Activated T-cell treated with anti-CD3 and anti-CD28 coated beads, Interleukin-2, amount 50 U/mL, for 24 hours (primary cell): ENCODE results near the gene RPS24.
"Not testable (repeated sequence)": the region's sequence is repeated elsewhere in the genome, so short reads cannot be mapped to it uniquely, and the experiment has no call there.

Source experiments
- DNase-seq: peaks from one replicate; pipeline ENCODE4 v3.0.0-alpha.2; 2020
- H3K27ac Mint-ChIP-seq: 2 replicates; pipeline ENCODE4 v1.8.0; 2020; ENCODE audit warnings: mild to moderate bottlenecking, mixed read lengths
- H3K27me3 Mint-ChIP-seq: 2 replicates; pipeline ENCODE4 v1.8.0; 2020; ENCODE audit warnings: mixed read lengths
- H3K36me3 Mint-ChIP-seq: 2 replicates; pipeline ENCODE4 v1.8.0; 2020; ENCODE audit warnings: low read depth, mixed read lengths
- H3K4me1 Mint-ChIP-seq: 2 replicates; pipeline ENCODE4 v1.8.0; 2020; ENCODE audit warnings: low read depth, mixed read lengths
- H3K4me3 Mint-ChIP-seq: 2 replicates; pipeline ENCODE4 v1.8.0; 2020; ENCODE audit warnings: mild to moderate bottlenecking, moderate library complexity, mixed read lengths
- H3K9me3 Mint-ChIP-seq: 2 replicates; pipeline ENCODE4 v1.8.0; 2020; ENCODE audit warnings: mixed read lengths

The RPS24 gene

DNA sequence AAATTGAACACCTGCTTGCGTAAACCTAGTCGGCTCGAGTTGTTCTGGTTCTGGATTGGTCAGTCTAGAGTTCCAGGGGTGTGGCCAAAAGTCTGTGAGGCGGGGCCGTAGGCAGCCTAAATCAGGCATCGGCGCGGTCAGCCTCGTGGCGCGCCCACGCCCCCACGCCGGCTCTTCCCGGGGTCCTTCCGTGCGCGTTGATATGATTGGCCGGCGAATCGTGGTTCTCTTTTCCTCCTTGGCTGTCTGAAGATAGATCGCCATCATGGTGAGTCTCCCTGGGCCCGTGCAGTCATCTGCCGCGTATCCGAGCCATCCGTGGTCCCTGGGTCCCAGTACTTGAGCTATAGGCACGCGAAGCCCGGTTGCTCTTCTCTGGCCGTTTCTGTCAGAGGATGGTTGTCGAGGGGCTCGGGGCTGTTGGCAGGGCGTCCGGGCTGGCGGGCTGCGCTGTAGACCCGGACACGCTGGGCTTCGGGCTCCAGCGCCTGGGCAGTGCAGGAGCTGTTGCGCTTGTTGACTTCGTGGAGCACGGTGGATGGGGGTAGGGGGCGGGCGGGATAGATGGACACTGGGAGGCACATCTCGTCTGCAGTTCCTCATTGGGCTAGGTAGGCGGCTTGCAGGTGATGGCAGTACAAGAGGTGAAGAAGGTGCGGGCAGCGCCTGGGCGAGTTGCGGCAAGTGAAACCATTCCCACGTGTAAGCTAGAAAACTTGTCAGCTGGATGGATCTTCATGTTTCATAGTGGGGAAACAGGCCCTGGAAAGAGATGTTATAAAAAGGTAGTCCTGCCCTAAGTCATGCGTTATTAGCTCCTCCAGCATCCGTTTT is at the start of gene RPS24:
Gene RPS24, plus strand, starts transcription at position 227 of the 834 bp plus-strand sequence. Its CDS starts 39 bp downstream, at position 266.
- Mint-ChIP-seq H3K36me3 (peaks cover 60% of the 10 kb centered on the region), H3K4me3 (peak within 1 kb of the TSS; percentile 89), H3K27ac (peak within 1 kb of the TSS; percentile 98), H3K4me1 (peaks cover 48% of the 10 kb centered on the region), H3K9me3 (no peaks in the 10 kb centered on the region), H3K27me3 (no peaks in the 10 kb centered on the region)
- peak; percentile 95 for DNase-seq

DNA sequence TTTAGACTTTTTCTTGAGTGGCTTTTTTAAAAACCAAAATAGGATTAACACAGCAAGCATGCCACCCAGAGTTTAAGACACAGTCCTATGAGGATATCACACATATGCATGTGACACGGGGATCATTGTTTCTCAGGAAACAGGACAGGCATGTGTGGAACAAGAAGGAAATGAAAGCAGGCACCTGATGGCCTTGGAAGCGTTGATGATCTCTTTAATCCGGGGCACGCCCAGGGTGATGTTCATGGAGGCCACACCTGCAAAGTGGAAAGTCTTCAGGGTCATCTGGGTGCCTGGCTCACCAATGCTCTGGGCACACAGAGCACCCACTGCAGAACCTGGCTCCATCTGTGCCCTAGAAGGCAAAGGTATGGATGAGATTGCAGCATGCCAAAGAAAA is 48.7 kb upstream of the RPS24 start:
- no peak overlapping the region for H3K4me3 Mint-ChIP-seq
- H3K4me1 Mint-ChIP-seq: peaks cover 3% of the 10 kb centered on the region
- peaks cover 97% of the 10 kb centered on the region for H3K36me3 Mint-ChIP-seq
- DNase-seq: no peak
- no peaks in the 10 kb centered on the region for H3K27me3 Mint-ChIP-seq
- no peaks in the 10 kb centered on the region for H3K9me3 Mint-ChIP-seq
- H3K27ac Mint-ChIP-seq: no peak overlapping the region

DNA sequence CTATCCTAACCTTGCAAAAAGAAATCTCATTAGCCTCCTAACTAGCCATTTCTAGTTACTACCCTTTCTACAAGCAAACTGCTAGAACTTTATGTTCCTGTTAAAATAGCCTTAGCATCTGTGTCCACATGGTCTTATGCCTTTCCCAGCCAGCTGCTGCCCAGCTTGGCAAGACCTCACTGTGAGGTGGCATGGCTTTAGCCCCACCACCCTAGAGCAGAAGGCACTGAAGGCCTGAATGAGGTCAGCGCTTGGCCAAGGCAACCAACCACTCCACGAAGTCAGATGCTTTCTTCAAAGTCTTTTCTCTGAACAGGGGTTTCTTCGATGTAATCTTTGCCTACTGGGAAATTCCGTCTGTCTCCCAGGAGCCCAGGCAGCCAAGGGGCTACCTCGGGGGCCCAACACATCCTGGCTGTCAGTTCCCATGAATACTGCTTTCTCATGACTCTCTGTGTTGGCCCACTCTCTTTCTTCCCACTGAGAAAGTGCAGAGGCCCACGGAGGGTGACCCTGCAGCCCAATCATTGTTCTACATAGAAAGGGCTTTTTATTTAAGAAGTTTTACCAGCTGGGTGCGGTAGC is 45.9 kb upstream of the RPS24 start:
- H3K9me3 Mint-ChIP-seq: no peaks in the 10 kb centered on the region
- H3K4me3 Mint-ChIP-seq: no peak overlapping the region
- H3K27me3 Mint-ChIP-seq: no peaks in the 10 kb centered on the region
- peaks cover 98% of the 10 kb centered on the region for H3K36me3 Mint-ChIP-seq
- DNase-seq: no peak
- H3K27ac Mint-ChIP-seq: peak overlapping the region; percentile 65
- H3K4me1 Mint-ChIP-seq: peaks cover 3% of the 10 kb centered on the region

DNA sequence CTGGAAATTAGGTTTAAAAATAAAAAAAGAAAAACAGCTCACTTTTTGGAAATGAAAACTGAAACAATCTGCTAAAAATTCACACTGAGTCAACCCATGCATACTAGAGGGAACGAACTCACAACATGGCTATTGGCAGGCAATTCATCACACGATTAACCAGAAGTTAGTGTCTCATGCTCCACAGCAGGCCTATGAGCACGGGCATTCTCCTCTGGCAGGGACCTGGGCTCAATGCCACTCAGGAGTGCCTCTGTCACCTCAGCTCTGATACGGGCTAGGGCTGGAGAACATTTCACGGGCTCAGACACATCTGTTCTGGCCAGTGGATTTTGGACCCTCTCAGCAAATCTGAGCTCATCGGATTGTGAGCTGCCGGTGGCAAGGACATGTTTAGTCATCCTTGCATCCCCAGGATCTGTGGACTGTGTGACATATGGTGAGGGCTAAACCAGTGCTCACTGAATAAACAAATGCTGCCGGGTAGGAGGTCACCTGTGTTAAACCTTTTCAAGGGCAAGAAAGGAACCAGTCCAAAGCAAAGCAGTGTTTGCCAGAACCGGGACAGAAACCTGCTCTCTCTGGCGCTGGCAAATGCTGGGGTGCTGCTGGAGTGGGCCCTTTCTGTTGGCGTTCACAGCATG is 44.5 kb upstream of the RPS24 start:
- Mint-ChIP-seq H3K27me3 (no peaks in the 10 kb centered on the region), H3K36me3 (peaks cover 98% of the 10 kb centered on the region)

DNA sequence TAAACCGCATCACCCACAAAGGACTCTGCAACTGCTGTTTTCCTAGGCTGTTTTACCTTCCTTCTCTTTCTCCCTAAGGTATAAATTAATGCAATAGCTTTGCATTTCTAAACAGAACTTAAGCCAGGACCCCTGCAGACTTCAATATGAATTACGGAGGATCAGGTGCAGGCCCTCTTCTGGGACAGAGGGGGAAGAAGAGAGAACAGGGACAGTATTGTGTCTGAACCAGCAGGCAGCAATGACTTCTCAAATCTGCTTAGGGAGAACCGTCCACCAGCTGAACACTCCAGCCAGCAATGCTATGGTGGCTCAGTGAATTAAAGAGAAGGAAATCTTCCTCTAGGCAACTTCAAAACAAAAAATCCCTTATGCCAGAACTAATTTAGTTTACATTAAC is 40.0 kb upstream of the RPS24 start:
- Mint-ChIP-seq H3K27me3 (no peaks in the 10 kb centered on the region), H3K4me1 (peaks cover 7% of the 10 kb centered on the region), H3K9me3 (no peaks in the 10 kb centered on the region), H3K36me3 (peaks cover 90% of the 10 kb centered on the region), H3K27ac (no peak overlapping the region), H3K4me3 (no peak overlapping the region)
- no peak for DNase-seq

More for the DNA sequence above, 44.5 kb upstream of the RPS24 start:
- Mint-ChIP-seq H3K4me1 (peaks cover 3% of the 10 kb centered on the region), H3K27ac (peak overlapping the region; percentile 13), H3K9me3 (no peaks in the 10 kb centered on the region), H3K4me3 (no peak overlapping the region)
- no peak for DNase-seq

DNA sequence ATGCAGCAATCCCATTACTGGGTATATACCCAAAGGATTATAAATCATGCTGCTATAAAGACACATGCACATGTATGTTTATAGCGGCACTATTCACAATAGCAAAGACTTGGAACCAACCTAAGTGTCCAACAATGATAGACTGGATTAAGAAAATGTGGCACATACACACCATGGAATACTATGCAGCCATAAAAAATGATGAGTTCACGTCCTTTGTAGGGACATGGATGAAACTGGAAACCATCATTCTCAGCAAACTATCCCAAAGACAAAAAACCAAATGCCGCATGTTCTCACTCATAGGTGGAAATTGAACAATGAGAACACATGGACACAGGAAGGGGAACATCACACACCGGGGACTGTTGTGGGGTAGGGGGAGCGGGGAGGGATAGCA is 34.9 kb upstream of the RPS24 start:
- DNase-seq, H3K4me3 Mint-ChIP-seq, H3K9me3 Mint-ChIP-seq, H3K4me1 Mint-ChIP-seq, H3K27ac Mint-ChIP-seq, H3K27me3 Mint-ChIP-seq: not testable (repeated sequence)
- H3K36me3 Mint-ChIP-seq: peaks cover 93% of the 10 kb centered on the region

DNA sequence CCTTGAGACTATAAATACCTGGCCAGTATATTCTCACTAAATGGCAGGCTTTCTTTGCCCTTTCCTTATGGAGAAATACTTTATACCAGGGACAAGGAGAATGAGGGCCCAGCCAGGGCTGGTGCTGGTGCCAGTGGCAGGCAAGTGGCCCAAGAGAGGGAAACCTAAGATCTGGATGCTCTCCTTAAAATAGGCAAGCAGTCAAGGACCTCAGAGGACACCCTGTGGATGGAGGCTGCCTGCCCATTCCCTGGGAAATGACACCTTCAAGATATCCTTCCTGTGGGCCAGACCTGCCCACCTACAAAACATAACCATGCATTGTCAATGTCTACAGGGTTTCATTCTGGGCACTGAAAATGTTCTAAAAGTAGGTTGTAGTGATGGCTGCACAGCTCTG is 33.5 kb upstream of the RPS24 start:
- Mint-ChIP-seq H3K27ac (no peak overlapping the region), H3K4me3 (no peak overlapping the region), H3K27me3 (no peaks in the 10 kb centered on the region), H3K4me1 (peaks cover 4% of the 10 kb centered on the region), H3K36me3 (peaks cover 93% of the 10 kb centered on the region), H3K9me3 (no peaks in the 10 kb centered on the region)
- no peak for DNase-seq

DNA sequence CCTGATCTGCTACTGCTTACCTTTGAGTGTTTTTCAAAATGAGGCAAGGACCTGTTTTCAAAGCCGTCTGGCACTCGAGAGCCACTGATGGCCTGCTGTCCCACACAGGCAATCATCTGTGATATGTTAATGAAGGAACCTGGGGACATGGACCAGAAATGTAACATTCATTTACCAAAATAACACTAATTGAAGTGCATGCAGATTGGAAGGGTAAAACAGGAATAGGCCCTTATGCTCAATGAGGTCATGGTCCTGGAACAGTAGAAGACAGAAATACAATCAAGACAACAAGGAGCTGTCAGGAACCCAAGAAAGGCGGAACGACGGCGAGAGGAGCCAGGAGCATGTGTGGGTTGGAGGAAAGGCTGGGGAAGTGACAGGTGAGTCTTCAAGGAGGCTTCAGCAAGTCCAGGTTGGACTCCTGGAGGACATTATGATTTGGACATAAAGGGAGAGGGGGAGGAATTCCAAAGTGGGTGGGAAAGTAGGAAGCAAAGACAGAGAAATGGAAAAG is 32.6 kb upstream of the RPS24 start:
- H3K9me3 Mint-ChIP-seq: no peaks in the 10 kb centered on the region
- H3K4me1 Mint-ChIP-seq: peaks cover 4% of the 10 kb centered on the region
- no peak for DNase-seq
- no peak overlapping the region for H3K4me3 Mint-ChIP-seq
- H3K36me3 Mint-ChIP-seq: peaks cover 95% of the 10 kb centered on the region
- H3K27me3 Mint-ChIP-seq: no peaks in the 10 kb centered on the region
- no peak overlapping the region for H3K27ac Mint-ChIP-seq

DNA sequence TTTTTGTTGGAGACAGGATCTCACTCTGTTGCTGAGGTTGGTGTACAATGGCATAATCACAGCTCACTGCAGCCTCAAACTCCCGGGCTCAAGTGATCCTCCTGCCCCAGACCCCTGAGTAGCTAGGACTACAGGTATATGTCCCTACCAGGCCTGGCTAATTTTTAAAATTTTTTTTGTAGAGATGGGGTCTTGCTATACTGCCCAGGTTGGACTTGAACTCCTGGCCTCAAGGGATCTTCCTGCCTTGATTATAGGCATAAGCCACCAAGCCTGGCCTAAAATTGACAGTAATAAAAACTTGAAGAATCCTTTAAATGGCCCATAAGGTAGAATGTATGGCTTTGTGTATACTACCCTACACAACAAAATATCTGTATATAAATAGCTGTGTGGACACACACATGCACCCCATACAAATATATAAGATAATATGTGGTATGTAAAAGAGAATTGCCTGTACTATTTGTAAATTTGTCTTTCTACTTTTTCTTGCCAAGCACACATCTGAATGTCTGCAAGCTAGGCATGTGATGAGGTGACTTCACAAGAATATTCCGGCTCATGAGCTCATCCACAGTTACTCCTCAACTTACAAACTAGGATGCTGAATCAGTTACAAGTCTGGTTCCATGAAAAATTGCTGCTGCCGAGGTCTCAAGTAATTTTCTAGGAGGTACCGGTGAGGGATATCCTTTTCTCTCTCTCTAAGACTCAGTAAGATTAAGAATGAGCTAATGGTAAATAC is 30.9 kb upstream of the RPS24 start:
- Mint-ChIP-seq H3K4me3 (no peak overlapping the region), H3K9me3 (no peaks in the 10 kb centered on the region), H3K27me3 (no peaks in the 10 kb centered on the region), H3K36me3 (peaks cover 98% of the 10 kb centered on the region), H3K27ac (no peak overlapping the region), H3K4me1 (peaks cover 1% of the 10 kb centered on the region)
- no peak for DNase-seq

DNA sequence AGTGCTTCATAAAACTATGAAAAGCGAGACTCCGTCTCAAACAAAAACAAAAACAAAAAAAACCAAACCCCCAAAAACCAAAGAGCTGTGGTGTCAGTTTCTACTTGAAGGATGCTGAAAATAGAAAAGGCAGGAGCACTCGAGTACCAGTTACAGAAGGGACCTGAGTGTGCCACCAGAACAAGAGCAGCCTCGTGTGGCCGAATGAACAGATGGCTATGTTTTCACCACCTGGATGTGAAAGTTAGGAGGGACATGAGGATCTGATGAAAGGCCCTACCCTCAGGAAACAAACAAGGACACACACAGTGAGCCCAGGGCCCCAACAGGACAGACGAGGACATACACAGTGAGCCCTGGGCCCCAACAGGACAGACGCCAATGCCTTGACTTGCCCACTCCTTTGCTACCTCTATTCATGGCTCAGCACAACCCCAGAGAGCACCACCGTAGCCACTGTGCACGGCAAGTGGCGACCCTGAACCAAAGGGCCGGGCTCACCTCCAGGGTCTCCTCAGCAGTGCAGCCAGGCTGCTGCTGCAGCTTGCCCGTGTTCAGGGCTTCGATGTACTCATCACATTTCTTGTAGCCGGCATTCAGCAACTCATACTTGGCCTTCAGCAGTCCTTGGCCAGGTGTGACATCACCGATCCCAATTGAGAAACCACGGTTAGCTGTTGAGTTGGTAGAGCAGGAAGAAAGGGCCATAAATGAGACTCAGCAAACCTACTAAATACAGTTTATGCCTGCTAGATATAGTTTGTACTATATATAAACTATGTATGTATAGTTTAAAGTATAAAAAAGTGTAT is 29.2 kb upstream of the RPS24 start:
- no peaks in the 10 kb centered on the region for H3K4me1 Mint-ChIP-seq
- H3K27ac Mint-ChIP-seq: no peak overlapping the region
- DNase-seq: no peak
- peaks cover 96% of the 10 kb centered on the region for H3K36me3 Mint-ChIP-seq
- H3K27me3 Mint-ChIP-seq: no peaks in the 10 kb centered on the region
- no peaks in the 10 kb centered on the region for H3K9me3 Mint-ChIP-seq
- no peak overlapping the region for H3K4me3 Mint-ChIP-seq

DNA sequence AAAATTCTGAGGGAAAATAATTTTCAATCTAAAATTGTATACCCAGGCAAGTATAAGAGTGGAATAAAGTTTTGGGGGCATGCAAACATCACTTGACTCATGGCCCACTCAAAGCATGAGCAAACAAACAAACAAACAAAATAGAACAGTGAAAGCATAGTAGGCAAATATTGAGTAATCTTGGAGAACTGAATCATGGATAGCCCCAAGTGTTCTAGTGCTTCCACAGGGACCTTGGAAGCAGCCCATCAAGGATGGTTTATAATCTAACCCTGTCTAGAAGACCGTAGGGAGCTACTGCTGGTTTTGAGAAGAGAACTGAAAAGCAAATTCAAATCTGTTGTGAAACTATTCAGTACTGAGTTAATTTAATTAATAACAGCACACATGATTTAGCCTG is 26.5 kb upstream of the RPS24 start:
- no peak for DNase-seq
- Mint-ChIP-seq H3K36me3 (peaks cover 96% of the 10 kb centered on the region), H3K4me1 (no peaks in the 10 kb centered on the region), H3K27ac (no peak overlapping the region), H3K9me3 (no peaks in the 10 kb centered on the region), H3K4me3 (no peak overlapping the region), H3K27me3 (no peaks in the 10 kb centered on the region)

DNA sequence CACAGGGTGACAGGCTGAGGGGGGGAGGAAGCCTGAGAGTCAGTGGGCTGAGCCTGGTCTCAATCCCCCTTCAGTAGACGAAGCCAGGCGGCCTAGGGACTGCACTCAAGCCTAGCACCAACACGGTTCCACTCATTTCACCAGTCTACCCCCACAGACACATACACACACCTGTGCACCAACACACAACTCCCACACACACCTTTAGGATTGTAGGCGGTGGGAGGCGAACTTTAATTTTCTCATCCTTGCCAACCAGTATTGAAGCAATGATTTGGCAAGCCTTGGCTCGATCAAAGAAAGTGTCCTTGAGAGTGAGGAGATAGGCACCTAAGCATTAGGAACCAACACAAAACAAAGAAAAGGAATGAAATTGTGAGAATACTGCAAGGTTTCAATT is 24.0 kb upstream of the RPS24 start:
- no peak for DNase-seq
- H3K4me1 Mint-ChIP-seq: no peaks in the 10 kb centered on the region
- H3K4me3 Mint-ChIP-seq: no peak overlapping the region
- H3K36me3 Mint-ChIP-seq: peaks cover 96% of the 10 kb centered on the region
- no peaks in the 10 kb centered on the region for H3K9me3 Mint-ChIP-seq
- no peak overlapping the region for H3K27ac Mint-ChIP-seq
- H3K27me3 Mint-ChIP-seq: no peaks in the 10 kb centered on the region

DNA sequence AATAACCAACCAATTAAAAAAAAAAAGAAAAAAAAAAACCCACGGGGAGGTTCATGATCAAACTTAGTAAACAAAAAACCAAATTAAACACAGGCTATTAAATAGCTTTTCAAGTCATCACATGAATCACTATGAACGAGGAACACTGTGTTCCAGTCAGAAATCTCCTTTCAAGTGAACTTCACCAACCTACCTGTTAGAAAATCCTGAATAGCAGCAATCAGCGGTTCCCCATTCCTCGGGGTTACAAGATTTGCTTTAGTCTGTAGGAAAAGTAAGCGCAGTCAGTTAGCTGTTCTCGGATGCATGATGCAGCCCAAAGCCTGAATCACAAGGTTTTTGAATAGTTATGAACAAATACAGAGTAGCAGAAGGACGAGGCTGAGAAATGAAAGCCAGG is 23.4 kb upstream of the RPS24 start:
- Mint-ChIP-seq H3K4me3 (no peak overlapping the region), H3K27me3 (no peaks in the 10 kb centered on the region), H3K9me3 (no peaks in the 10 kb centered on the region), H3K36me3 (peaks cover 96% of the 10 kb centered on the region), H3K4me1 (no peaks in the 10 kb centered on the region), H3K27ac (no peak overlapping the region)
- DNase-seq: no peak

DNA sequence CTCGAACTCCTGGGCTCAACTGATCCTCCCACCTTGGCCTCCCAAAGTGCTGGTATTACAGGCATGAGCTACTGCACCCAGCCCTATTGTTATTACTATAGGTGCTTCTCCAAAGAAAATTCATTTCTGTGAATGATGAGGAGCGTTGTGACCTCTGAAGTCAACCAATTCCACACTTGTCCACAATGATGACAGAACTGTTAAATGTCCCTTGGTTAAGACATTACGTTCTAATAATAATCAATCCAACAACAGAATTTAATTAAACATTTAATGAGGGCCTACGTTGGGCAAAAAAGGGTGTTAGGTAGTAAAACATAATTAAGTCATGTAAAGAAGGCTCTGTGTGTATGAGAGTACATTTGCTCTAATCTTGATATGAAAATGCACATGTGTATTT is 22.6 kb upstream of the RPS24 start:
- H3K4me1 Mint-ChIP-seq: no peaks in the 10 kb centered on the region
- H3K4me3 Mint-ChIP-seq: no peak overlapping the region
- no peak for DNase-seq
- H3K9me3 Mint-ChIP-seq: no peaks in the 10 kb centered on the region
- peaks cover 96% of the 10 kb centered on the region for H3K36me3 Mint-ChIP-seq
- no peak overlapping the region for H3K27ac Mint-ChIP-seq
- no peaks in the 10 kb centered on the region for H3K27me3 Mint-ChIP-seq
